ENCODE results near the gene HRH3. TPM values are rescaled to one million over a fixed set of nuclear protein-coding genes. Genes with fewer than 3 reads are reported as not detected.

Gene HRH3
- total RNA-seq, 1 donor from 2014 or later, result not detected

GRCh38 chr20:62201173-62202082, 18.6 kb downstream of the HRH3 start:
- no peak for DNase-seq (ENCODE audit: low spot score)

GRCh38 chr20:62200491-62201172, 19.4 kb downstream of the HRH3 start:
- DNase-seq (ENCODE audit: low spot score), result no peak

DNA sequence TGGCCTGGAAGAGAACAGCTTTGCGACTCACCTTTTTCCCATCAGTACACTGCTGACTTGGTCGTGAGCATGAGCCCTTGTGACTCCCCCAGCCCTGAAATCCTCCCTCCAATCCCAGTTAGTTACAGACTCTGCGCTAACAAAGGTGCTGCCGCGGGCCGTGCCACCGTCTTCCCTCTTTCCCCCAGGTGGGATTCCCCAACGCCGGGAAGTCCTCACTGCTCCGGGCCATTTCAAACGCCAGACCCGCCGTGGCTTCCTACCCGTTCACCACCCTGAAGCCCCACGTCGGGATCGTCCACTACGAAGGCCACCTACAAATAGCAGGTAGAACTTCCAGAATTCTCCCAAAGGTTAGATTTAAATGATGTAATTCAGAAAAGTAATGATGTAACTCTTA, 21.1 kb downstream of the HRH3 start:
- no peak for DNase-seq (ENCODE audit: low spot score)

DNA sequence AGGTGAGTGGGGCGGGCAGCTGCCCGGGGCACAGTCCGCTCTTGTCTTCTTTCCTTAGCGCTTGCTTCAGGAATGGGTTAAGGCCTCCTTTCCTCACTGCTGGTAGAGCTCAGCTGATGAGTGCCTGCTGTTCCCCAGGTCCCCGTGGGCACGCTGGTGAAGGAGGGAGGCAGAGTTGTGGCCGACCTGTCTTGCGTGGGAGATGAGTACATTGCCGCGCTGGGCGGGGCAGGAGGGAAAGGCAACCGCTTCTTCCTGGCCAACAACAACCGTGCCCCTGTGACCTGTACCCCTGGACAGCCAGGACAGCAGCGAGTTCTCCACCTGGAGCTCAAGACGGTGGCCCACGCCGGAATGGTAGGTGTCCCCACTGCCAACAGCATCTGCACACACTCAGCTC, 21.6 kb downstream of the HRH3 start:
- DNase-seq (ENCODE audit: low spot score), result no peak

DNA sequence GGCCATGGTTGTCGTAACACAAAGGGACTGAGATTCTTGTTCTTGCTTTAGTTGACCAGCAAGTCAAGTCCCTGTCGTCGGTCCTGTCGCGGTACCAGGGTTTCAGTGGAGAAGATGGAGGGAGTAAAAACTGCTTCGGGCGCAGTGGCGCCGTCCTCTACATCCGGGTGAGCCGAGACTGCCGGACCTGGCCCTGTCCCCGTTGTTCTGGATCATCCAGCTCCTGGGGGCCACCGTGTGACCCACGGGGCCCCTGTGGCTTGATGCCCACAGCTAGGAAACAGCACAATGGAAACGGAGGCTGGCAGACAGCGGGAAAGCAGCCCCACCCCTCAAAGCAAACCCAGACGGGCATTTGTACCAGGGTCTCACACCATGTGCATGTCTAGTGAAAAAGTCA, 22.3 kb downstream of the HRH3 start:
- no peak for DNase-seq (ENCODE audit: low spot score)

GRCh38 chr20:62197311-62197710, 22.8 kb downstream of the HRH3 start:
- DNase-seq (ENCODE audit: low spot score), result no peak

DNA sequence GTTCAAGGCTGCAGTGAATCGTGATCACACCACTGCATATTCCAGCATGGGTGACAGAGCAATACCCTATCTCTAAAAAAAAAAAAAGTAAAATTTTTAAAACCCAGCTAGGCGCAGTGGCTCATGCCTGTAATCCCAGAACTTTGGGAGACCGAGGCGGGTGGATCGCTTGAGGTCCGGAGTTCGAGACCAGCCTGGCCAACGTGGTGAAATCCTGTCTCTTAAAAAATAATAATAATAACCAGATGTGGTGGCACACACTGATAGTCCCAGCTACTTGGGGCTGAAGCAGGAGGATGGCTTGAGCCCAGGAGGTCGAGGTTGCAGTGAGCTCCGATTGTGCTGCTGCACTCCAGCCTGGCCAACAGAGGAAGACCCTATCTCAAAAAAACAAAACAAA, 23.8 kb downstream of the HRH3 start:
- DNase-seq (ENCODE audit: low spot score), result no peak

DNA sequence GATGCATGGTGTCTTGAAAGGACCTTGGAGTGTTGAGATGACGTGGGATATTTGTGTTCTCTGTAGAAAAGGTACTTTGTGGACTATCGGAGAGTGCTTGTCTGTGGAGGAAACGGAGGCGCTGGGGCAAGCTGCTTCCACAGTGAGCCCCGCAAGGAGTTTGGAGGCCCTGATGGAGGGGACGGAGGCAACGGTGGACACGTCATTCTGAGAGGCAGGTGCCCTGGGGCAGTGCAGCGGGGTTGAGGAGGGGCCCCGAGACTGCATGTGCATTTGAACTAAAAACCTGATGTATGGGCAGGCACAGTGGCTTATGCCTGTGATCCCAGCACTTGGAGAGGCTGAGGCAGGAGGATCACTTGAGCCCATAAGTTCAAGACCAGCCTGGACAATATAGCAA, 24.3 kb downstream of the HRH3 start:
- DNase-seq (ENCODE audit: low spot score), result no peak

DNA sequence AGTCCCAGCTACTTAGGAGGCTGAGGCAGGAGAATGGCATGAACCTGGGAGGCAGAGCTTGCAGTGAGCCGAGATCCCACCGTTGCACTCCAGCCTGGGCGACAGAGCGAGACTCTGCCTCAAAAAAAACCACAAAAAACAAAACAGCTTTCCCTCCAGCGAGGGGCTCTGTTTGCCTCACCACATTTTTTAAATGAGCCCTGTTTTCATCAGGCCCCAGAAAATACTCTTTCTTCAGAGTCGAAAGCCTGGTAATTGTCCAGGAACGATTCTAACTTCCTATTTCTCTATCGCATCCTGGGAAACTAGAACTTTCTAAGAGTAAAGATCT, 25.0 kb downstream of the HRH3 start:
- no peak for DNase-seq (ENCODE audit: low spot score)

- DNase-seq (ENCODE audit: low spot score), result no peak
Measured at GRCh38 chr20:62193079-62194025, 26.7 kb downstream of the HRH3 start.

GRCh38 chr20:62192635-62193034, 27.4 kb downstream of the HRH3 start:
- DNase-seq (ENCODE audit: low spot score), result no peak

DNA sequence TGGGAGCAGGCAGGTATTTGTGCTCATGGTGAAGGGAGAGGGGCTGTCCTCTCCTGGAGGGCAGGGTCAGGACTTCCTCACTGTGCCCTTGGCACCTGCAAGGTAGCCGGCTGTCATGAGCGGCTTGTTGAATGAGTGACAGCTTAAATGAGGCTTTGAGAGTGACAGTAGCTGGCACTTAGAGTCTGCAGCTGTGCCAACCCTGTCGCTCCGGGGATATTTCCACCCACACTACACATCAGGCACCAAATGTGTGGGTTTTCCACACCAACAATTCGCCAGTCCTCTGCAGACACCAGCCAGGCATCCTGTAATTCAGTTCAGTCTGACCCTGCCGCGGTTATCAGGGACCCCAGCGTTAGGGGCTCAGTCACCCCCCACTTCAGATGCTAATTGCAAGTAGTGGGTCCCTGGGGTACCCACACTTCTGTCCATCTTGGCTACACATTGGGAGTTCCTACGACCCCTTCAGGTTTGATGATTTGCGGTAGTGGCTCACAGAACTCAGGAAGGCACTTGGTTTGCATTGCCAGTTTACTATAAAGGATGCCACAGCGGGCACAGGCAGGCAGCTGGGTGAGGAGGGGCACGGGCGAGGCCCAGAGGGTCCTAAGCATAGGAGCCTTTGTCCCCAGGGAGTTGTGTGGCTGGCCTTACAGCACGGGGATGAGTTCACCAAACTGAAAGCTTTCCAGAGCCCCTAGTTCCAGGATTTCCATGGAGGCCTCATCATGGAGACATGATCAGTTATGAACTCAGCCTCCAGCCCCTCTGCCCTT, 28.1 kb downstream of the HRH3 start:
- DNase-seq (ENCODE audit: low spot score), result no peak

GRCh38 chr20:62190639-62191411, 29.3 kb downstream of the HRH3 start:
- no peak for DNase-seq (ENCODE audit: low spot score)

DNA sequence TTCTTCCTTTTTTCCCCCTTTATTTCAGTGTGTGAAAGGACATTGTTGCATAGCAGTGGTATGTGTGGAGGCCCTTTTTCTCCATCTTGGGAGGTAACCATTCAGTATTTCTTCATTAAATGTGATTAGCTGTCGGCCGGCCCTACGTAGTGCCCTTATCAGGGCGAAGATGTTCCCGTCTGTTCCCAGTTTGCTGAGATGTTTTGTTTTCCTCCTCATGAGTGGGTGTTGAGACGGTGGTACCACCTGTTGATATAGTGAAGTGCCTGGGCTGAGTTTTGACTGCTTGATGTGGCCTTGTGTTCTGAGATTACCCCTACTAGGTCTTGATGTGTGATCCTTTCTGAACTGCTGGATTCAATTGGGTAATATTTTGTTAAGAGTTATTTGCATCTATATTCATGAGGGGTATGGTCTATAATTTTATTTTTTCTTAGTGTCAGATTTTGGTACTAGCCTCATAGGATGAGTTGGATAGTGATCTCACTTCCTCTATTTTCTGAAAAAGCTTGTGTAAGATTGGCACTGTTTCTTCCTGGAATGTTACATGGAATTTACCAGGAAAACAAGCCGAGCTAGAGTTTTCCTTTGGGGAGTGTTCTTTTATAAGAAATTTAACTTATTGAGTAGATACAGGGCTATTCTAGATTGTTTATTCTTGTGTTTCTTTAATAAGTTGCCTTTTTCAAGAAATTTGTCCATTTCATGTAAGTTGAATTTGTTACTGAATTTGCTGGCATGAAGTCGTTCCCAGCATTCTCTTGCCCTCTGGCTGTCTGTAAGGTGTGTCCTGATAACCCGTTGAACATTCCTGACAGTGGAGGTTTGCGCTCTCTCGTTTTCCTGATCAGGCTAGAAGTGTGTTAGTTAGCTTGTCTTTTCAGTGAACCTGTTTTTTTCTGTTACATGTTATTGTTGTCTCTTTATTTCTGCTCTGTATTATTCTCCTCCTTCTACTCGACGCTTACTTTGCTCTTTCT, 32.9 kb downstream of the HRH3 start:
- no peak for DNase-seq (ENCODE audit: low spot score)

GRCh38 chr20:62186096-62186426, 34.0 kb downstream of the HRH3 start:
- DNase-seq (ENCODE audit: low spot score), result no peak

DNA sequence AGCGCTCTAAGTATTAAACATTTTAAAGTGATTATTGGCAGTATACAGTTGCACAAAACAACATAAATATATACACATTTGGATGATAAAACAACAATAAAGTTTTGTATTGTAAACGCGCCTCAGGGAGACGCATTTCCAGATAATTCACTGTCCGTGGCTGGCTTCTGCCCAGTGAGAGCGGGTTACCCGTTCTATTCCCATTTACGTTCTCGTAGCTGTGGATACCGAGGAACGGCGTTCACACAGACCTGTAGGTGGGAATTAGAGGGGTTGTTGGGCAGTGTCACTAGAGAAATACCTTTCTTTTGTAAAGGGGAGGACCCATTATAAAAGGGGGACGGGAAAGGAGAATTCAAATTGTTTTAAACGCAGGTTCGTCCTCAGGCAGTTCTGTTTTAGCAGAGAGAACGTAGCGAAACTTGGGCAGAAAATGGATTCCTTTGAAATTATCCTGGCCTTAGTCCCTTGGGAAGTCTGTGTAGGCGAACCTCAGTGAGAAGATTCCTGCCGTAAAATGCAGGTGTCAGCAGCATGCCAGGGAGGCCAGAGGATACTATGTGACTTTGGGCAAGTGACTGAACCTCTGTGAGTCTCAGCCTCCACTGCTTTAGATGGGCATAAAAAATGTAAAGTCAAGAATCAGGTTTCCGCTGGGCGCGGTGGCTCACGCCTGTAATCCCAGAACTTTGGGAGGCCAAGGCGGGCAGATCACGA, 36.5 kb downstream of the HRH3 start:
- no peak for DNase-seq (ENCODE audit: low spot score)

DNA sequence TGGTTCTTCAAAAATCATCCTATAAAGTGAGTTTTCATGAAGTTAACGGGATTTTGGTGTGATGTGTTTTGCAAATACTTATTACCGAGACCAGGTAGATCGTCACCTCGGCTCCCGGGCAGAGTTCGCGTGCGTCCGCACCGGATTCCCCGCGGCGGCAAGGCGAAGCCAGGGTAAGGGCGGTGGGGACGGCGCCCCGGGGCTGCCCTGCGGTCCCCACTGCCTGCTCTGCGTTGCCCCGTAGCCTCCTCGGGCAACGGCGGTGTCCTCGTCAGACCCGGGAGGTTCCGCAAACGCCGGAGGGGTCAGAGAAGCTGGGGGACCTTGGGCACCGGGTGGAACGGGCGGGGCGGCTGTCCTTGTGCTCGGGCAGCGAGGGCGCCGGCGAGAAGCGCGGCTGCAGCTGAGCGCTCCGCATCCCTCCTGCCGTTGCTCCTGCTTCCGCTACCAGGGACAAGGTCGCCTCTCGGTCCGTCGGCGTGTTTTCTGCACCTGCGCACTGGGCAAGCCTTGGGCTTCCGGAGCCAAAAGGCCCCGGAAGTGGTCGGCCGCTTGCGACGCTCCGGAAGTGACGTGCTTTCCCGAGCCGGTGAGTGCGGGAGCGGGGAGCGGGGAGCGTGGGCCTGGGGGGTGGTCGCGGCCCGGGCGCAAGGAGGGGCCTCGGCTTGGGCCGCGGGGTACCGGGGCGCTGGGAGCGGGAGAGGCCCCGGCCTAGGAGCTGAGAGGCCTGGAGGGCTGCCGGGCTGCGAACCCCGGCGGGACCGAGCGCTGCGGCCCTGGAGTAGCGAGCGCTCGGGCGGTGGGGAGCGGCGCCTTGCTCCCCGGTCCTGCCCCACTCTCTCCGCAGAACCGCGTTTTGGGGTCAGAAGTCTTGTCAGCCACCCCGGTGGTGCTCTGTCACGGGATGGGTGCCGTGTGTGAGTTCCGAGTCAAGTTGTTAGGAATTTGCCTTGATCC, 37.3 kb downstream of the HRH3 start, which contains the start of gene MTG2:
MTG2 (plus strand) TSS at position 560 of the 957 bp plus-strand sequence. CDS start 10,393 bp downstream, outside the sequence.
- DNase-seq (ENCODE audit: low spot score), result peak; percentile 99
